Stimulated activated CD8-positive, alpha-beta memory T cell treated with anti-CD3 and anti-CD28 coated beads, Interleukin-15, amount 100 ng/mL, for 48 hours (primary cell): ENCODE measurements around the gene MMP26.
"Not testable (repeated sequence)": the region's sequence is repeated elsewhere in the genome, so short reads cannot be mapped to it uniquely, and the experiment has no call there.

Experiments
- DNase-seq, 2 donors: peaks; one replicate each; pipeline ENCODE4 v3.0.0-alpha.2; 2020; ENCODE audit warnings: low read depth in 2 of 2

Gene MMP26

GRCh38 chr11:4722616-4723534, 18.3 kb downstream of the MMP26 start:
- DNase-seq = not testable (repeated sequence)

GRCh38 chr11:4727171-4727570, 22.6 kb downstream of the MMP26 start:
- no peak for DNase-seq

GRCh38 chr11:4740735-4741134, 36.2 kb downstream of the MMP26 start:
- DNase-seq = no peak

- no peak for DNase-seq
Observed at GRCh38 chr11:4748438-4748837, 43.9 kb downstream of the MMP26 start.

GRCh38 chr11:4751201-4751600, 46.6 kb downstream of the MMP26 start:
- no peak for DNase-seq
